H1 (cell line): Measurements from ENCODE around the gene CAPN10. TPM values are rescaled to one million over a fixed set of nuclear protein-coding genes. Genes with fewer than 3 reads are reported as not detected.

Experiments used
- CTCF ChIA-PET: fragments of 300-600 bp; sonication (Branson Sonifier 250); formaldehyde crosslinking; loops from one replicate; lab custom pipeline; 2021; ENCODE audit not compliant: partially characterized antibody; lab: Charles Lee
- POLR2A ChIA-PET: fragments of 300-600 bp; sonication (Branson Sonifier 250); formaldehyde crosslinking; loops from one replicate; lab custom pipeline; 2021; ENCODE audit warnings: inconsistent platforms; ENCODE audit not compliant: partially characterized antibody; lab: Charles Lee
- DNase-seq, 2 experiments: peaks; one replicate each; pipeline versions ENCODE4 v3.0.0 to v3.0.0-alpha.2; 2010 to 2022; ENCODE audit warnings: low spot score in 2 of 2, low read depth in 1 of 2, mixed read lengths in 1 of 2
- FAIRE-seq: peaks from 2 replicates; lab custom pipeline; 2011; peaks lifted over from hg19 to GRCh38; lab: Jason Lieb, UNC
- H2AFZ ChIP-seq: 2 replicates; pipeline ENCODE4 v1.8.1; 2012; ENCODE audit warnings: low read length, inconsistent platforms
- H2AK5ac ChIP-seq: 2 replicates; pipeline ENCODE4 v1.6.1; 2013; ENCODE audit warnings: low read depth, low read length
- H2BK120ac ChIP-seq: replicated peaks from 2 replicates; pipeline ENCODE3; 2013; ENCODE audit warnings: low read depth, low read length, inconsistent platforms
- H2BK12ac ChIP-seq: 2 replicates; pipeline ENCODE4 v1.6.1; 2013; ENCODE audit warnings: low read depth, low read length
- H2BK15ac ChIP-seq: 2 replicates; pipeline ENCODE4 v1.6.1; 2013; ENCODE audit warnings: low read length
- H2BK20ac ChIP-seq: 2 replicates; pipeline ENCODE4 v1.6.1; 2013; ENCODE audit warnings: low read length
- H2BK5ac ChIP-seq: 2 replicates; pipeline ENCODE4 v1.6.1; 2013; ENCODE audit warnings: low read depth, low read length
- H3K14ac ChIP-seq: 2 replicates; pipeline ENCODE4 v1.6.1; 2013; ENCODE audit warnings: inconsistent platforms; ENCODE audit not compliant: insufficient read length
- H3K18ac ChIP-seq: 2 replicates; pipeline ENCODE4 v1.6.1; 2013; ENCODE audit warnings: low read length; ENCODE audit errors: extremely low read depth
- H3K23ac ChIP-seq: 2 replicates; pipeline ENCODE4 v1.6.1; 2013; ENCODE audit warnings: inconsistent platforms; ENCODE audit not compliant: insufficient read length
- H3K23me2 ChIP-seq: 2 replicates; pipeline ENCODE4 v1.6.1; 2013; ENCODE audit warnings: low read depth, low read length
- H3K27ac ChIP-seq: 2 replicates; pipeline ENCODE4 v1.6.1; 2011; ENCODE audit warnings: low read depth, low read length, inconsistent platforms
- H3K27me3 ChIP-seq, 4 experiments: replicated peaks in 1 of 4; 1 replicate in 1 of 4; 2 replicates in 3 of 4; pipeline versions ENCODE4 v1.6.1 to v1.8.1; 2011 to 2013; ENCODE audit warnings: low read length in 3 of 4, mild to moderate bottlenecking in 3 of 4, inconsistent platforms in 2 of 4, mixed read lengths in 2 of 4, moderate library complexity in 1 of 4; ENCODE audit not compliant: control insufficient read depth in 3 of 4, insufficient read depth in 3 of 4; ENCODE audit errors: extremely low read depth in 1 of 4
- H3K36me3 ChIP-seq, 4 experiments: 2 replicates each; pipeline versions ENCODE4 v1.6.1 to v1.8.1; 2011 to 2013; ENCODE audit warnings: mild to moderate bottlenecking in 4 of 4, low read length in 3 of 4, moderate library complexity in 2 of 4, control low read depth in 1 of 4, inconsistent platforms in 1 of 4; ENCODE audit not compliant: insufficient read depth in 4 of 4, control insufficient read depth in 2 of 4
- H3K4ac ChIP-seq: replicated peaks from 2 replicates; pipeline ENCODE3; 2013; ENCODE audit warnings: low read length, low read depth, mixed read lengths, inconsistent platforms; ENCODE audit not compliant: insufficient read length
- H3K4me1 ChIP-seq, 4 experiments: replicated peaks in 1 of 4; 1 replicate in 1 of 4; 2 replicates in 3 of 4; pipeline versions ENCODE4 v1.6.1 to v1.8.1; 2011 to 2013; ENCODE audit warnings: low read length in 3 of 4, inconsistent platforms in 2 of 4, mixed read lengths in 1 of 4; ENCODE audit not compliant: insufficient read depth in 4 of 4, control insufficient read depth in 3 of 4
- H3K4me2 ChIP-seq, 2 experiments: 2 replicates each; pipeline versions ENCODE4 v1.6.1 to v1.8.1; 2011 to 2013; ENCODE audit warnings: low read depth in 2 of 2, low read length in 2 of 2, control low read depth in 1 of 2, inconsistent platforms in 1 of 2, mild to moderate bottlenecking in 1 of 2; ENCODE audit not compliant: insufficient read depth in 1 of 2
- H3K4me3 ChIP-seq, 4 experiments: fragments of 200-600, 300-600 bp in 1 of 4; sonication (generic), shearing (Covaris generic), sonication (Bioruptor Twin) in 1 of 4; 2 replicates each; pipeline versions ENCODE4 v1.5.1 to v1.8.1; 2011 to 2016; ENCODE audit warnings: low read length in 4 of 4, low read depth in 3 of 4, control low read depth in 2 of 4, inconsistent platforms in 2 of 4, mild to moderate bottlenecking in 2 of 4, mixed read lengths in 1 of 4, moderate library complexity in 1 of 4; ENCODE audit not compliant: insufficient read depth in 2 of 4; ENCODE audit errors: extremely low read depth in 1 of 4
- H3K56ac ChIP-seq: replicated peaks from 2 replicates; pipeline ENCODE3; 2013; ENCODE audit warnings: low read depth, mild to moderate bottlenecking, mixed read lengths, low read length, inconsistent platforms; ENCODE audit not compliant: insufficient read length
- H3K79me1 ChIP-seq: 2 replicates; pipeline ENCODE4 v1.6.1; 2013; ENCODE audit warnings: low read depth, low read length, control low read depth
- H3K79me2 ChIP-seq, 2 experiments: 2 replicates each; pipeline versions ENCODE4 v1.6.1 to v1.8.1; 2012 to 2013; ENCODE audit warnings: low read length in 2 of 2, mild to moderate bottlenecking in 2 of 2, inconsistent platforms in 1 of 2; ENCODE audit not compliant: insufficient read depth in 2 of 2, control insufficient read depth in 1 of 2
- H3K9ac ChIP-seq, 4 experiments: replicated peaks in 1 of 4; 1 replicate in 1 of 4; 2 replicates in 3 of 4; pipeline versions ENCODE4 v1.6.1 to v1.8.1; 2011 to 2013; ENCODE audit warnings: low read depth in 3 of 4, low read length in 3 of 4, control low read depth in 2 of 4, mild to moderate bottlenecking in 2 of 4, moderate library complexity in 2 of 4, inconsistent platforms in 1 of 4; ENCODE audit errors: extremely low read depth in 1 of 4
- H3K9me3 ChIP-seq, 2 experiments: 2 replicates each; pipeline versions ENCODE4 v1.6.1 to v1.8.1; 2012 to 2013; ENCODE audit warnings: mild to moderate bottlenecking in 2 of 2, moderate library complexity in 2 of 2, control low read depth in 1 of 2, inconsistent platforms in 1 of 2, low read depth in 1 of 2, low read length in 1 of 2, mixed read lengths in 1 of 2; ENCODE audit not compliant: insufficient read depth in 2 of 2
- H4K20me1 ChIP-seq, 2 experiments: replicated peaks in 1 of 2; 2 replicates each; pipeline versions ENCODE3 to v1.8.1; 2011 to 2013; ENCODE audit warnings: inconsistent platforms in 2 of 2, low read length in 2 of 2, mild to moderate bottlenecking in 1 of 2; ENCODE audit not compliant: insufficient read depth in 2 of 2, control insufficient read depth in 1 of 2
- H4K5ac ChIP-seq: 2 replicates; pipeline ENCODE4 v1.6.1; 2013; ENCODE audit warnings: low read length, low read depth, mixed read lengths, inconsistent platforms; ENCODE audit not compliant: insufficient read length
- H4K8ac ChIP-seq: 2 replicates; pipeline ENCODE4 v1.8.0; 2013; ENCODE audit warnings: mild to moderate bottlenecking, moderate library complexity, low read length, inconsistent platforms; ENCODE audit not compliant: insufficient read depth; ENCODE audit errors: extremely low read depth
- H4K91ac ChIP-seq: replicated peaks from 2 replicates; pipeline ENCODE3; 2013; ENCODE audit warnings: low read length, mixed read lengths, inconsistent platforms; ENCODE audit not compliant: insufficient read length
- CTBP2 ChIP-seq: IDR thresholded peaks from 2 replicates; pipeline ENCODE4 v1.7.0; 2011; ENCODE audit warnings: borderline replicate concordance, mild to moderate bottlenecking, moderate library complexity, mixed read lengths, low read length; ENCODE audit not compliant: insufficient read depth, insufficient read length
- POLR2AphosphoS5 ChIP-seq: IDR thresholded peaks from 2 replicates; pipeline ENCODE4 v1.6.1; 2011; ENCODE audit warnings: low read depth, low read length
- SAP30 ChIP-seq: fragments of 300-600 bp; sonication (generic); IDR thresholded peaks from 2 replicates; pipeline ENCODE4 v1.7.1; 2012; ENCODE audit warnings: low read length, moderate library complexity, mild to moderate bottlenecking, inconsistent platforms; ENCODE audit not compliant: insufficient read depth, insufficient replicate concordance
- SIRT6 ChIP-seq: IDR thresholded peaks from one replicate; pipeline ENCODE4 v1.7.1; 2012; ENCODE audit warnings: low read length, inconsistent platforms
- WGBS, 2 experiments: shearing (Covaris generic) in 1 of 2; methylation state at CpG; one replicate each; pipeline versions ENCODE4 v1.1.6 to v1.1.7; 2013 to 2015; ENCODE audit warnings: low lambda C conversion rate in 2 of 2, mixed read lengths in 2 of 2, inconsistent platforms in 1 of 2, low coverage in 1 of 2, missing lambda C conversion rate in 1 of 2; ENCODE audit not compliant: insufficient replicate concordance in 2 of 2, insufficient coverage in 1 of 2, insufficient read length in 1 of 2; ENCODE audit errors: extremely low coverage in 1 of 2, missing lambda C conversion rate in 1 of 2; 5-methylcytosine and 5-hydroxymethylcytosine counted together
- polyA plus RNA-seq, 7 experiments: library from polyadenylated mRNA; depleted of rRNA in 3 of 7; stranded (reverse) in 5 of 7; unstranded in 2 of 7; fragments of >200 nt in 5 of 7; fragments of 200-250 nt in 2 of 7; gene quantifications; 1 replicate in 5 of 7; 2 replicates in 1 of 7; 4 replicates in 1 of 7; pipeline versions ENCODE4 v1.2.1 to v1.2.3, GENCODE V29; 2011 to 2013; ENCODE audit warnings: missing spikeins in 2 of 7, mixed read lengths in 2 of 7
- total RNA-seq: library from RNA; stranded (reverse); fragmentation: NEBNext Ultra II Directional; extraction: Animal tissue kit (Norgen Biotek cat#: 25700); gene quantifications from 2 replicates; pipeline ENCODE4 v1.2.1, GENCODE V29; 2021
- TF ChIP-seq, protein P1 (sequence below), 3 experiments: IDR thresholded peaks; 1 replicate in 2 of 3; 2 replicates in 1 of 3; pipeline versions ENCODE4 v1.5.1 to v1.6.1; 2011; ENCODE audit warnings: low read length in 3 of 3, mild to moderate bottlenecking in 3 of 3, inconsistent platforms in 2 of 3, low read depth in 1 of 3, moderate library complexity in 1 of 3; ENCODE audit not compliant: insufficient read depth in 1 of 3; ENCODE audit errors: control extremely low read depth in 1 of 3
- TF ChIP-seq, protein P2 (sequence below): IDR thresholded peaks from 2 replicates; pipeline ENCODE4 v1.6.1; 2012; ENCODE audit warnings: low read length, inconsistent platforms

CAPN10 gene
- total and polyA plus RNA-seq, 2 of the 8 experiments (the other 6 are each of a cell fraction or from before 2014, with no cell fraction given): 30.7 to 39.8 TPM

GRCh38 chr2:240588669-240589068 lies 2.1 kb downstream of the CAPN10 start:
- H3K18ac ChIP-seq: no peak overlapping the region
- H3K14ac ChIP-seq: no peak overlapping the region
- no peak overlapping the region for H2BK5ac ChIP-seq
- peaks cover 17% of the 10 kb centered on the region for H3K79me1 ChIP-seq
- H3K27ac ChIP-seq: no peak overlapping the region
- peaks cover 0 to 14% (median 11%) of the 10 kb centered on the region in 4 experiments; a peak in 6 of 7 replicates for H3K4me1 ChIP-seq
- H3K23ac ChIP-seq: no peak overlapping the region
- H2BK12ac ChIP-seq: no peak overlapping the region
- 86 to 100% methylated on average over 1 to 4 of the region's 4 CpGs for WGBS, 2 experiments
- H4K8ac ChIP-seq: no peak overlapping the region
- peaks cover 12% of the 10 kb centered on the region; the same call in 1 of the 2 replicates for H3K23me2 ChIP-seq
- H4K91ac ChIP-seq: no peak overlapping the region
- CTCF ChIA-PET: interaction anchor here (0.8 to 5.1 kb wide), 7 partner anchors 8 to 150 kb away, joined by 3 to 37 read pairs (median 4); no protein-coding TSS in a partner anchor
- no peak overlapping the region for H4K5ac ChIP-seq
- H2BK20ac ChIP-seq: no peak overlapping the region
- FAIRE-seq (no peak), DNase-seq (no peak)
- H3K79me2 ChIP-seq: peaks cover 4 to 45% of the 10 kb centered on the region in 2 experiments; a peak in 3 of 4 replicates
- H3K27me3 ChIP-seq: no peaks in the 10 kb centered on the region
- no peaks in the 10 kb centered on the region for H3K9me3 ChIP-seq
- no peak overlapping the region for H3K56ac ChIP-seq
- H3K36me3 ChIP-seq: peaks cover 0 to 8% (median 6%) of the 10 kb centered on the region in 4 experiments; a peak in 4 of 8 replicates
- TF ChIP-seq SIRT6 (no peak), CTBP2 (no peak), SAP30 (no peak), POLR2AphosphoS5 (no peak)
- TF ChIP-seq, protein P1, sequence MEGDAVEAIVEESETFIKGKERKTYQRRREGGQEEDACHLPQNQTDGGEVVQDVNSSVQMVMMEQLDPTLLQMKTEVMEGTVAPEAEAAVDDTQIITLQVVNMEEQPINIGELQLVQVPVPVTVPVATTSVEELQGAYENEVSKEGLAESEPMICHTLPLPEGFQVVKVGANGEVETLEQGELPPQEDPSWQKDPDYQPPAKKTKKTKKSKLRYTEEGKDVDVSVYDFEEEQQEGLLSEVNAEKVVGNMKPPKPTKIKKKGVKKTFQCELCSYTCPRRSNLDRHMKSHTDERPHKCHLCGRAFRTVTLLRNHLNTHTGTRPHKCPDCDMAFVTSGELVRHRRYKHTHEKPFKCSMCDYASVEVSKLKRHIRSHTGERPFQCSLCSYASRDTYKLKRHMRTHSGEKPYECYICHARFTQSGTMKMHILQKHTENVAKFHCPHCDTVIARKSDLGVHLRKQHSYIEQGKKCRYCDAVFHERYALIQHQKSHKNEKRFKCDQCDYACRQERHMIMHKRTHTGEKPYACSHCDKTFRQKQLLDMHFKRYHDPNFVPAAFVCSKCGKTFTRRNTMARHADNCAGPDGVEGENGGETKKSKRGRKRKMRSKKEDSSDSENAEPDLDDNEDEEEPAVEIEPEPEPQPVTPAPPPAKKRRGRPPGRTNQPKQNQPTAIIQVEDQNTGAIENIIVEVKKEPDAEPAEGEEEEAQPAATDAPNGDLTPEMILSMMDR (IDR thresholded peaks at IDR 0.05; ENCODE audit: control extremely low read depth in 1 of 3, insufficient read depth in 1 of 3, low read depth in 1 of 3, low read length in 3 of 3): no peak
- TF ChIP-seq, protein P2, sequence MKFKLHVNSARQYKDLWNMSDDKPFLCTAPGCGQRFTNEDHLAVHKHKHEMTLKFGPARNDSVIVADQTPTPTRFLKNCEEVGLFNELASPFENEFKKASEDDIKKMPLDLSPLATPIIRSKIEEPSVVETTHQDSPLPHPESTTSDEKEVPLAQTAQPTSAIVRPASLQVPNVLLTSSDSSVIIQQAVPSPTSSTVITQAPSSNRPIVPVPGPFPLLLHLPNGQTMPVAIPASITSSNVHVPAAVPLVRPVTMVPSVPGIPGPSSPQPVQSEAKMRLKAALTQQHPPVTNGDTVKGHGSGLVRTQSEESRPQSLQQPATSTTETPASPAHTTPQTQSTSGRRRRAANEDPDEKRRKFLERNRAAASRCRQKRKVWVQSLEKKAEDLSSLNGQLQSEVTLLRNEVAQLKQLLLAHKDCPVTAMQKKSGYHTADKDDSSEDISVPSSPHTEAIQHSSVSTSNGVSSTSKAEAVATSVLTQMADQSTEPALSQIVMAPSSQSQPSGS: no peak
- H3K4me3 ChIP-seq: no peak overlapping the region
- H2BK120ac ChIP-seq: no peak overlapping the region
- POLR2A ChIA-PET: interaction anchor here (1.1 to 1.5 kb wide), 3 partner anchors 9 to 22 kb away, joined by 3 to 5 read pairs (median 4); no protein-coding TSS in a partner anchor
- no peak overlapping the region for H2AK5ac ChIP-seq
- no peak overlapping the region for H2BK15ac ChIP-seq
- H3K4me2 ChIP-seq: no peak overlapping the region; a peak in 1 of 4 replicates
- peaks cover 2 to 30% of the 10 kb centered on the region in 2 experiments for H4K20me1 ChIP-seq
- no peak overlapping the region for H2AFZ ChIP-seq
- no peak overlapping the region for H3K9ac ChIP-seq
- H3K4ac ChIP-seq: no peak overlapping the region
